Activated naive CD4-positive, alpha-beta T cell treated with anti-CD3 and anti-CD28 coated beads, Interleukin-2, amount 50 U/mL, for 16 hours (primary cell): ENCODE measurements around the gene PRKRA.
"Not testable (repeated sequence)": the region's sequence is repeated elsewhere in the genome, so short reads cannot be mapped to it uniquely, and the experiment has no call there.

Experiments
- DNase-seq: peaks from one replicate; pipeline ENCODE4 v3.0.0-alpha.2; 2020

Gene PRKRA

DNA sequence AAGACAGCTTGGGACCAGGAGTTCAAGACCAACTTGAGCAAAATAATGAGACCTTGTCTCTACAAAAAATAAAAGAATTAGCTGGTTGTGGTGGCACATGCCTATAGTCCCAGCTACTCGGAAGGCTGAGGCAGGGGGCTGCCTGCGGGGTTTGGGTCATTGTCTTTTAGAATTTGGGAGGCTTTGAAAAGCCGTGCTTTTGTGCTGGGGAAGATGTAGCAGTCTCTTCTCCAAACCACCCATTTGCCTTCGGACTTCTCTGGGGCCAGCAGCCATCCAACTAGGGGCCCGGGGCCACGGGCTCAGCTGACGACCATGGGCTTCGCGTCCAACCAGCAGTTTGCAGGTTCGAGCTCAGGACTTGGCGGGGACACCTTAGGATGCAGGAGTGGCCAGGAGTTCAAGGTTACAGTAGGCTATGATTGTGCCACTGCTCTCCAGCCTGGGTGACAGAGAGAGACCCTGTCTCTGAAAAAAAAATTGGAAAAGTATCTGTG, 6.5 kb upstream of the PRKRA start:
- DNase-seq, result no peak

DNA sequence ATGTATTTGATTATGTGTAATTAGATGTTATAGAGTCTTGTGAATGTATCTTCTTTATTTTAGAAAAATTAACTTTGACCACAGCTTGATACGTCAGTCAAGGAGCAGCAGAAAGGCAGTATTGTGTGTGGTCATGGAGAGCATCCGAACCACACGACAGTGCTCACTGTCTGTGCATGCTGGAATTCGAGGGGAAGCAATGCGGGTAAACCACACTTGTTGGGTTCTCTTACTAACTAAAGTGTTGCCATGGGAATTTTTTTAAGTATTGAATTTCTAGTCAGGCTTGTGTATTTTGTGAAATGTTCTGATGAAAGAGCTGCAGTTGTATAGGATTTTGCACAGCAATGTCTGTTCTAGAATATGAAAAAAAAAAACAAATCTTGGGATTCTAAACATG, 5.0 kb upstream of the PRKRA start:
- no peak for DNase-seq

DNA sequence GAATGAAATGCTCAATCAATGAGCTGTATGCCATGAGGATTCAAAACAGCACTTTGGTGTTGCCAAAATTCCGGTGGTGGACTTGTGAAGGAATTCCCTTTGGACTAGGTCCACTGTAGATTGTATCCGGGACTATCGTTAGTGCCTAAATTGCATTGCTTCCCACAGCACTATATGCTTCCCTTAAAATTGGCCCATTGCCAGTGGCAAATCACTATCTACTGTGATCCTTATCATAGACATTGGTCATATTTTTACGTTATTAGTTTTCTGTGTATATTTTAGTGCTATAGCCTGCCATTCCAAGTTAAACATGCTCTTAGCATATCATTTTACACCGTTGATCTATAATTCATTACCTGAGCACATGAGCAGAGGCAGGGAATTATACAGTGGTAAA, 1.9 kb upstream of the PRKRA start:
- DNase-seq, result no peak

DNA sequence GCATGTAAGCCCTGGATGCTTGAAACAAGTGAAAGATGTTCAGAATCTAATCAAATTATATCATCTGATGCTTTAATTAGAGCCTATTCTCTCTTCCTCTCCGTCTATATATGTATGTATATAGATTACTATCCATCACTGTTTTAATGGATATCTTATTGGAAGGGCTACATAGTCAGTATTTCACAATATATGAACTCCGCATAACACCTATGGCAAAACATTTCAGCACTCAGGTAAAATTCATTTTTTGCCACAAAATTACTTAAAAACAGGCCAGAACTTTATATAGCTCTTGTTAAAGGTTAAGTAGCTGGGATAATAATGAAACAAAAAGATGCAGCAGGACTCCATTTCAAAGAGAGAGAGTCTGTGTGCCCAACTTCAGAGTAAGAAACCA, 1.4 kb upstream of the PRKRA start:
- no peak for DNase-seq

DNA sequence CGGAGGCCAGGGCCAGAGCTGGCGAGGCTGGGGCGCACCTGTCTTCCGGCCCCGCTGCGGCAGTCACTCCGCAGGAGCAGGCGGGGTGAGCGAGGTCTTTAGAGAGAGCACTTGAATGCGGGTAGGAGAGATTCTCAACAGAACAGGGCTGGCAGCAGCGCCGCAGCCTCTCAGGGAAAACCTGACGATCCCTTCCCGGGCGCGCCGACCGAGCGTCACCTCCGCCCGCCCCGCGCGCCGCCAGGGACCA, 526 bp downstream of the PRKRA start:
- no peak for DNase-seq

DNA sequence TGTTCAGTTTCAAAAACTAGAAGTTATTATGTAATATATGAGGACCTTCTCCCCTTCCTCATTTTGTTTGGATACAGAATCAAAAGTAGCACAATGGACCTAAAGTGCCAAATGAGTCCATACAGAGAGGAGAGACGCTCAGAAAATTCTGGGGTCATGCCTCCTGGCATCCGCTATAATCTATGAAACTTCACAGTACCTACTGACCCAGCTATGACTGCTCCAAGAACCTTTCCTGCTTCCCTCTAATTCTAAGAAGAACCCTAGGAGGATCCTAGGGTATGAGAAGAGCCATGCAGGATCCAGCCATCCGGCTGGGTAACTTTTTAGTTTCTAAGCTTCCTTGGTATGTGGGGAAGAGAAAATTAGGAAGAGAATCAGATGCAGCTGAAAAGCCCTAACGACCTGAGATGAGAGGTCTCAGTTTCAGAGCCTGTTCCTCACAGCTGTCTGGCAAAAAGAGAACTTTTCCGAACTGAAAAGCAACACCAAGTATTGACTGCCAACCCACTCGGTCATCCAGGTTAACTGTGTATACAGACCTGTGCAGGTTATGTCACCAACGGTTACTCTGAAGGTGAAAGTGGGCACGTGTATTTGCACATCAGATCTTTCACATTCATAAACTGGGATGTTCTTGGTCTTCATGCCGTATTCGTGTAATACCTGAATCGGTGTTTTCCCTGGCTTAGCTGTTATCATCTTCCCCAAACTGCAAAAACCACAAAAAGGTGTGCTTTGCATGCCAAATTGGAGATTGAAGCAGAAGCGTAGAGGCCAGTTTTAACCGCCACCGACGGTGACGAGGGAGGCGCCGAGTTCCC, 1.1 kb downstream of the PRKRA start:
- no peak for DNase-seq

DNA sequence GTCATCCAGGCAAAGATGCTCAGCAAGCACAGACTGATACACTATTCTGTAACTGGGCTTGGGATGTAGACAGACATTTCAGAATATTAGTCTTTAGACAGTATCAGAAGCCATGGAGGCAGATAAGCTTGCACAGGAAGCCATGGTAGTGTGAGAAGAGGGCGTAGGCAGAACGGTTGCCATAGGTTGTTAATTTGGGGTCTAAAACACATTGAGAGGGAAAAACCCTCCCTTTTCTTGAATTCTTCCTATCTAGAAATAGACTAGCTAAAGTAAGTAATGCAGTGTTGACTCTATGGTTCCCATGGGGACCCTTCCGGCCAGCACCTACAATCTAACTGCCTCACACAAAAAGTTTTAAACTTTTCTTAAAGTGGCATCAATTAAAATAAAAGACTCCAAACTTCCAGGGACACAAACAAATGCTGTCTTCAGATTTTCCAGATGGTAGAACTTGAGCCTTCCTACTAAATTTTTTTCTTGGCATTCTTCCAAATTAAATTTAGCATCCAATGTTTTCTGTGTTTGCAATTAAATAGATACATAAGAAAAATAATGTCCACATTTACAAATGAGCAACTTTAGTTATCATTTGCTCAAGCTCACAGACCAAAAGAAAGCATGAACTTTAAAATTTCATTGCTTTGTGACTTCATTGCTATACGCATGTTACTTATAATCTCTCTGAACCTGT, 1.9 kb downstream of the PRKRA start:
- DNase-seq, result no peak

DNA sequence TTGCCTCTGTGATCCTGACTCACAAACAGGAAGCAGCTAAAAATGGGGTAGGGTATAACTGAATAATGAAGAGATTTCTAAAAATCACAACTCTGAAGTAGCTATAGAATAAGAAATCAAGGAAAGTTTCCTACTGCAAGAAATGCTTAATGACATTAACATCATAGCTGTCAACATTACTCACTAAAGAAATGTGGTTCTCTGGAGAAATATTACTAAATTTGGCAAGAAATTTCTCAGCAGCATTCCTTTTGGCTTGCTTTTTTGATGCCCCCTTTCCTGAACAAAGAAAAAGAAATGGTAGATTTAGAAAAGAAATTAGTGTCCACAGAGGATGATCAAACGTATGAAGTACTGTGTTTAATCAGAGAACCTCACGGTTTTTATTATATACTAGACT, 9.5 kb downstream of the PRKRA start:
- no peak for DNase-seq

GRCh38 chr2:178436662-178437061, 14.3 kb downstream of the PRKRA start:
- DNase-seq, result no peak

DNA sequence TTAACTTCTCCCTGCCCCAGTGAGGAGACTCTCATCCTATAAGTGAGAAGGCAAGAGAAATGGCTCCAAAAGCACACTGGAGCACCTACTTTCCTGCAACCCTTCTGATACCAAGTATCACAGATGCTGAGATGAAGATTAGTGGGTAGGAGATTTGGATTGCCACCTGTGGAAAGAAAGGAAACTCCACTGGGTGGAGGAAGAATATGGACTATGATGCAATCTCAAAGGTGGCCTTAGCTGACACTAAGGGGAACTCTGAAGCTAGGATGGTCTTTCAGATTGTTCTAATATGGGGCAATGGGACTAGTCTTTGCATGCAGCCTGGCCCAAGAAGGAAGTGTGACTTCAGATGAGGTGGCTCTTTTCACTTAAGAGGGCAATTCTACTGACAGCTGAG, 21.6 kb downstream of the PRKRA start:
- no peak for DNase-seq

DNA sequence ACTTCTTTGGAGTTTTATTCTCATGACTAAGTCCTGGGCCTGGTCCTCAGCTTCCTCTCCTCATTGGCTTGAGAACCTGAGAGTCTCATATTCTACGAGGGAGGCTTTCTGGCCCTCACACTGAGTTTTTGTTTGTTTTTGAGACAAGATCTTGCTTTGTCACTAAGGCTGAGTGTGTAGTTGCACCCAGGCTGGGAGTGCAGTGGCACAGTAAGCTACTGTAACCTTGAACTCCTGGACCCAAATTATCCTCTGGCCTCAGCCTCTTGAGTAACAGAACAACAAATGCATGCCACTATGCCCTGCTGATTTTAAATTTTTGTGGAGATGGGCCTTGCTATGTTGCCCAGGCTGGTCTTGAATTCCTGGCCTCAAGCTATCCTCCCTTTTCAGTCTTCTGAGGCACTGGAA, 22.6 kb downstream of the PRKRA start:
- no peak for DNase-seq

GRCh38 chr2:178427458-178427857, 23.5 kb downstream of the PRKRA start:
- no peak for DNase-seq

DNA sequence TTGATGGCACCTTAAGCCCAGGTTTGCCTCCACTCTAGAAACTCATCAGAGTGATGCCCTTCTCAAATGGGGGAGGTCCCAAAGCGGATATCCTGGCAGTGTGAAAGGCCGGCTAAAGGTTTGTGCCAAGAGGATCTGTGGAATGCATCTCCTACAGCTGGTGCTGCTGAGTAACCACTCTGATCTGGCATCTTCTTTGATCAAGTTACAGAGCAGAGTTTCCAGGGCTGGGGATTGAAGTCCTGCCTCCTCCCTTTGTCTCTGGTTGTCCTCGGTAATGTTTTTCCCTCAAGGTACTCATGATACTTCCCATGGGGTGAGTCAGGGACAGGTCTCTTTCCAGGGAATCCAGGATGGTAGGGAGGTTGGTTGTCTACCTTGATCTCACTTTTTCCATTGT, 24.6 kb downstream of the PRKRA start:
- DNase-seq, result no peak

DNA sequence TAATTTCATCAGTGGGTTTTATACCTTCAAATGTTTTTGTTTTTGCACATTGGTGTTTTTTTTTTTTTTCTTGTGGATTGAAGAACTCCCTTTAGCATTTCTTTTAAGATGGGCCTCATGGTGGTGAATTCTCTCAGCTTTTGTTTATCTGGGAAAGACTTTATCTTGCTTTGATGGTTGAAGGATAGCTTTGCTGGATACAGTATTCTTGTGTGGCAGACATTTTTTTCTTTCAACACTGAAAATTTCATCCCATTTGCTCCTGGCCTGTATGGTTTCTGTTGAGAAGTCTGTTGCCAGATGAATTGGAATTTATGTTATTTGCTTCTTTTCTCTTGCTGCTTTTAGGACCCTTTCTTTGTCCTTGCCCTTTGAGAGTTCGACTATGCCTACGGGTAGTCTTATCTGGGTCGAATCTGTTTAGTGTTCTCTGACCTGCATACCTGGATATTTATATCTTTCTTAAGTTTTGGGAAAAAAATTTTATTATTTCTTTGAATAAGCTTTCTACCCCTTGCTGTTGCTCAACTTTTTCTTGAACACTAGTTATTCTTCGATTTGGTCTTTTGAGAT, 25.6 kb downstream of the PRKRA start:
- DNase-seq, result no peak

- not testable (repeated sequence) for DNase-seq
Measured at GRCh38 chr2:178423746-178424145, 27.2 kb downstream of the PRKRA start.

DNA sequence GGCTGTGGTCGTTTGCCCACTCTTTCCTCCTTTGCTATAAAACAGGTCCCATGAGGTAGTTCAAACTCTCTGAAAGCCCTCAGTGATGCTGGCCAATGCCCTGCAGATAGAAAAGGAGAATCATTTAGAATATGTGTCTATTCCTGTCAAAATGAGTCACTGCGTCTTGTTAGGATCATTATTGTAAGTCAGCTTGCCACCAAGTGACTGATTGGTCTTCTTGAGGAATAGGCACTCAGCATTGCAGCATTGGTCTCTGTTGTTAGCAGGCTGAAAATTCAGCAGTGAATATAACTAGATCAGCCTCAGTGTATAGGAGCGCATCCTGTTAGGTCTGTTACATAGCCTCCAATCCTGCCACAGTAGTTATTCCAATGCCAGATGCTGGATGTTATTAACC, 28.9 kb downstream of the PRKRA start:
- DNase-seq, result no peak

GRCh38 chr2:178420463-178420999, 30.4 kb downstream of the PRKRA start:
- no peak for DNase-seq

- DNase-seq, result no peak
Measured at GRCh38 chr2:178419123-178419522, 31.9 kb downstream of the PRKRA start.

DNA sequence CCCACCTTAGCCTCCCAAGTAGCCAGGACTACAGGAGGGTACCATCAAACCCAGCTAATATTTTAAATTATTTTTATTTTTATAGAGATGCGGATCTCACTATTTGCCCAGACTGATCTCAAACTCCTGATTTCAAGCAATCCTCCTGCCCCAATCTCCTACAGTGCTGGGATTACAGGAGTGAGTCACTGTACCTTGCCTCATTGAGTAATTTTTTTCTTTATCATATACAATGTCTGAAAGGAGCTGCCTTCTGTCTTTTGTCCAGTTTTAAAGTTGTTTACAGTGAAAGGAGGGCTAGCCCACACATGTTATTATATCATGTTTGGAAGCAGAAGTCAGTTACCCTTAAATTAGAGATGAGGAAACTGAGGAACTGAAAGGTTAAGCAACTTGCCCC, 32.5 kb downstream of the PRKRA start:
- DNase-seq, result no peak

DNA sequence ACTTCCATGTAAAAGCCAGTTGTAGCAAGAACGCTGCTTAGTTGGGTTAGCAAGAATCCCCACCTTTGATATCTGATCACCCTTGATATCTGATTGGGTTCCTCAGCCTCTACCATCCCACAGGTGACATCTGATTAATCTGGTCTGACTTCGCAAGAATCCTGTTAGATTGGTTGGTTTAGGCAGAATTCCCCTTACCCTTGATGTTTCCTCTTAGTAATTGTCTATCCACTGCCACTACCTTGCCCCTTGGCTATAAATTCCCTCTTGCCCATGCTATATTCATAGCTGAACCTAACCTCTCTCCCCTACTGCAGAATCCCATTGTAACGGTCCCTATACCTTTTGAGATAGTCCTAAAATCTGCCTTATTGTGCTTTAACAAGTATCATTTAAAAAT, 33.1 kb downstream of the PRKRA start:
- no peak for DNase-seq

DNA sequence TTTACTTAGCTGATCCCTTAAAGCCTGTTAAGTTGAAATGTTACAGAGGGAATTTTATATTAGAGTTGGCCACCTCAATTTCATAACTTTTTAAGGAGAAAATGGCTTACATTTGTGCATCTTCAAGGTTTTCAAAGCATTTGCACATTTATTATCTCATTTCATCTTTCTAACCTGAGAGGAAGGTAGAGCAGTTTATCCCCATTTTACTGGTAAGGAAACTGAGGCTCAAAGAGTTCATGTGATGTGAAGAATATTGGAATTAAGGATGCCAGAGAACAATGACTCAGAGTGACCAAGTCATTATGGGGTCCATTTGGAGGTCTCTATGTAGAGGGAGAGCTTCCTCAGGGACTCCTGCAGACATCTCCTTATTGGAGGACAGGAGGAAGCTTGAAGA, 35.0 kb downstream of the PRKRA start:
- no peak for DNase-seq

GRCh38 chr2:178414266-178415247, 36.4 kb downstream of the PRKRA start:
- peak; percentile 76 for DNase-seq
